ENCODE measurements around the gene FARSA. TPM values are rescaled to one million over a fixed set of nuclear protein-coding genes. Genes with fewer than 3 reads are reported as not detected.

FARSA gene
- total RNA-seq, 4 donors from 2014 or later = 21.6 to 49.2 (median 35.8) TPM

- H3K27ac ChIP-seq (replicated peaks in 1 of 4) = peak overlapping the region; percentile 96 to 99 (median 96)
Measured at GRCh38 chr19:12946092-12946721, 12.7 kb upstream of the FARSA start.

GRCh38 chr19:12945479-12946091 is 12.1 kb upstream of the FARSA start, which contains the start of gene RAD23A:
TSS of gene RAD23A (plus strand) at chr19:12945862. CDS start at chr19:12945949, 87 bp downstream.
- H3K4me1 ChIP-seq = peaks cover 42 to 75% (median 50%) of the 10 kb centered on the region in 4 donors
- TF ChIP-seq POLR2A (IDR thresholded peaks at IDR 0.05; ENCODE audit: low read depth) = peak; percentile 93
- no peak for TF ChIP-seq CTCF (IDR thresholded peaks at IDR 0.05)
- TF ChIP-seq POLR2AphosphoS5 (IDR thresholded peaks at IDR 0.05) = peak; percentile 98 to 100
- TF ChIP-seq EP300 (IDR thresholded peaks at IDR 0.05) = no peak
- 1% methylated on average over 29 of the region's 62 CpGs for WGBS

More at GRCh38 chr19:12946092-12946721, 12.7 kb upstream of the FARSA start:
- DNase-seq (ENCODE audit: extremely low spot score) = no peak
- Histone ChIP-seq H3K4me1 (peaks cover 36 to 69% (median 44%) of the 10 kb centered on the region in 4 donors), H3K36me3 (peaks cover 65 to 80% (median 72%) of the 10 kb centered on the region in 4 donors), H3K9me3 (no peaks in the 10 kb centered on the region), H3K27me3 (no peaks in the 10 kb centered on the region), H3K4me3 (peak overlapping the region; percentile 90 to 100 (median 96))
- 4% methylated on average over 13 of the region's 40 CpGs for WGBS
- TF ChIP-seq POLR2A (IDR thresholded peaks at IDR 0.05; ENCODE audit: low read depth) (peak; percentile 36), EP300 (IDR thresholded peaks at IDR 0.05) (no peak)
- intact Hi-C loops (cut with DNase I) = no loop called here

GRCh38 chr19:12944104-12944674 is 10.7 kb upstream of the FARSA start:
- peaks cover 54 to 89% (median 64%) of the 10 kb centered on the region in 4 donors for H3K4me1 ChIP-seq
- peak overlapping the region; percentile 96 to 99 (median 96) for H3K27ac ChIP-seq (replicated peaks in 1 of 4)
- intact Hi-C loops (cut with DNase I) = no loop called here

More at GRCh38 chr19:12945479-12946091, 12.1 kb upstream of the FARSA start, which contains the start of gene RAD23A:
- Histone ChIP-seq H3K27me3 (no peaks in the 10 kb centered on the region), H3K27ac (replicated peaks in 1 of 4) (peak within 1 kb of the TSS; percentile 96 to 99 (median 96)), H3K9me3 (no peaks in the 10 kb centered on the region), H3K36me3 (peaks cover 66 to 80% (median 72%) of the 10 kb centered on the region in 4 donors), H3K4me3 (peak within 1 kb of the TSS; percentile 90 to 100 (median 96))
- DNase-seq (ENCODE audit: extremely low spot score) = peak; percentile 99
- intact Hi-C loops (cut with DNase I) = no loop called here

GRCh38 chr19:12943437-12944044 is 10.0 kb upstream of the FARSA start:
- H3K4me1 ChIP-seq = peaks cover 54 to 88% (median 65%) of the 10 kb centered on the region in 4 donors
- H3K27ac ChIP-seq (replicated peaks in 1 of 4) = peak overlapping the region; percentile 41 to 97 (median 96)
- intact Hi-C loops (cut with DNase I) = no loop called here
- no peaks in the 10 kb centered on the region for H3K9me3 ChIP-seq
- TF ChIP-seq EP300 (IDR thresholded peaks at IDR 0.05) = no peak
- TF ChIP-seq POLR2AphosphoS5 (IDR thresholded peaks at IDR 0.05) = no peak
- no peak for TF ChIP-seq CTCF (IDR thresholded peaks at IDR 0.05)
- no peak for TF ChIP-seq POLR2A (IDR thresholded peaks at IDR 0.05; ENCODE audit: low read depth)
- WGBS = 80% methylated on average over 18 of the region's 18 CpGs
- H3K4me3 ChIP-seq = no peak overlapping the region
- DNase-seq (ENCODE audit: extremely low spot score) = no peak
- H3K36me3 ChIP-seq = peaks cover 56 to 68% (median 61%) of the 10 kb centered on the region in 4 donors
- H3K27me3 ChIP-seq = no peaks in the 10 kb centered on the region

More at GRCh38 chr19:12944104-12944674, 10.7 kb upstream of the FARSA start:
- Histone ChIP-seq H3K9me3 (no peaks in the 10 kb centered on the region), H3K27me3 (no peaks in the 10 kb centered on the region), H3K36me3 (peaks cover 62 to 74% (median 68%) of the 10 kb centered on the region in 4 donors), H3K4me3 (no peak overlapping the region)
- TF ChIP-seq EP300 (IDR thresholded peaks at IDR 0.05) (no peak), POLR2A (IDR thresholded peaks at IDR 0.05; ENCODE audit: low read depth) (no peak), POLR2AphosphoS5 (IDR thresholded peaks at IDR 0.05) (no peak), CTCF (IDR thresholded peaks at IDR 0.05) (no peak)
- DNase-seq (ENCODE audit: extremely low spot score) = no peak
- WGBS = 59% methylated on average over 2 of the region's 2 CpGs
